22Rv1 (cell line): Measurements from ENCODE around the gene TMEM145.

ENCODE experiments used
- CTCF ChIP-seq: fragments of 450-650 bp; IDR thresholded peaks from 2 replicates; pipeline ENCODE4 v1.5.1; 2017; ENCODE audit warnings: mild to moderate bottlenecking
- ZFX ChIP-seq: fragments of 450-650 bp; IDR thresholded peaks from 2 replicates; pipeline ENCODE4 v1.6.1; 2017; ENCODE audit warnings: antibody characterized with exemption, borderline replicate concordance

GRCh38 chr19:42272989-42273406 lies 40.1 kb upstream of the TMEM145 start:
- TF ChIP-seq CTCF, result no peak
- no peak for TF ChIP-seq ZFX
